ENCODE data around the gene CARNS1.

DNA sequence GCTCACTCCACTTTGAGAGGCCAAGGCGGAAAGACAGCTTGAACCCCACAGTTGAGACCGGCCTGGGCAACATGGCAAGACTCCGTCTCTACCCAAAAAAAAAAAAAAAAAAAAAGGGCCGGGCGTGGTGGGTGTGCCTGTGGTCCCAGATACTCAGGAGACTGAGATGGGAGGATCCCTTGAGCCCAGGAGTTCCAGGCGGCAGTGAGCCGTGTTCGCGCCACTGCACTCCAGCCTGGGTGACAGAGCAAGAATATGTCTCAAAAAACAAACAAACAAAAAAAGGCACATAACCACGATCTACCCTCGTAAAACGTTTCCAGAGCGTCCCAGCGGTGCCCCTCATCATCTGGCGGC, 24.6 kb upstream of the CARNS1 start:
- TF ChIP-seq, protein P1, sequence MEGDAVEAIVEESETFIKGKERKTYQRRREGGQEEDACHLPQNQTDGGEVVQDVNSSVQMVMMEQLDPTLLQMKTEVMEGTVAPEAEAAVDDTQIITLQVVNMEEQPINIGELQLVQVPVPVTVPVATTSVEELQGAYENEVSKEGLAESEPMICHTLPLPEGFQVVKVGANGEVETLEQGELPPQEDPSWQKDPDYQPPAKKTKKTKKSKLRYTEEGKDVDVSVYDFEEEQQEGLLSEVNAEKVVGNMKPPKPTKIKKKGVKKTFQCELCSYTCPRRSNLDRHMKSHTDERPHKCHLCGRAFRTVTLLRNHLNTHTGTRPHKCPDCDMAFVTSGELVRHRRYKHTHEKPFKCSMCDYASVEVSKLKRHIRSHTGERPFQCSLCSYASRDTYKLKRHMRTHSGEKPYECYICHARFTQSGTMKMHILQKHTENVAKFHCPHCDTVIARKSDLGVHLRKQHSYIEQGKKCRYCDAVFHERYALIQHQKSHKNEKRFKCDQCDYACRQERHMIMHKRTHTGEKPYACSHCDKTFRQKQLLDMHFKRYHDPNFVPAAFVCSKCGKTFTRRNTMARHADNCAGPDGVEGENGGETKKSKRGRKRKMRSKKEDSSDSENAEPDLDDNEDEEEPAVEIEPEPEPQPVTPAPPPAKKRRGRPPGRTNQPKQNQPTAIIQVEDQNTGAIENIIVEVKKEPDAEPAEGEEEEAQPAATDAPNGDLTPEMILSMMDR (IDR thresholded peaks at IDR 0.05; ENCODE audit: low read depth, low read length, missing input control): no peak
- no peak for TF ChIP-seq EGR1 (IDR thresholded peaks at IDR 0.05; ENCODE audit: low read depth in 2 of 2)
- TF ChIP-seq, protein P2, sequence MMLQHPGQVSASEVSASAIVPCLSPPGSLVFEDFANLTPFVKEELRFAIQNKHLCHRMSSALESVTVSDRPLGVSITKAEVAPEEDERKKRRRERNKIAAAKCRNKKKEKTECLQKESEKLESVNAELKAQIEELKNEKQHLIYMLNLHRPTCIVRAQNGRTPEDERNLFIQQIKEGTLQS (IDR thresholded peaks at IDR 0.05): no peak
- TF ChIP-seq, protein P3, sequence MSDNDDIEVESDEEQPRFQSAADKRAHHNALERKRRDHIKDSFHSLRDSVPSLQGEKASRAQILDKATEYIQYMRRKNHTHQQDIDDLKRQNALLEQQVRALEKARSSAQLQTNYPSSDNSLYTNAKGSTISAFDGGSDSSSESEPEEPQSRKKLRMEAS (IDR thresholded peaks at IDR 0.05): no peak
- TF ChIP-seq RAD21 (IDR thresholded peaks at IDR 0.05): no peak
- TF ChIP-seq HNF4A (conservative IDR thresholded peaks at IDR 0.05): no peak
- TF ChIP-seq, protein P4, sequence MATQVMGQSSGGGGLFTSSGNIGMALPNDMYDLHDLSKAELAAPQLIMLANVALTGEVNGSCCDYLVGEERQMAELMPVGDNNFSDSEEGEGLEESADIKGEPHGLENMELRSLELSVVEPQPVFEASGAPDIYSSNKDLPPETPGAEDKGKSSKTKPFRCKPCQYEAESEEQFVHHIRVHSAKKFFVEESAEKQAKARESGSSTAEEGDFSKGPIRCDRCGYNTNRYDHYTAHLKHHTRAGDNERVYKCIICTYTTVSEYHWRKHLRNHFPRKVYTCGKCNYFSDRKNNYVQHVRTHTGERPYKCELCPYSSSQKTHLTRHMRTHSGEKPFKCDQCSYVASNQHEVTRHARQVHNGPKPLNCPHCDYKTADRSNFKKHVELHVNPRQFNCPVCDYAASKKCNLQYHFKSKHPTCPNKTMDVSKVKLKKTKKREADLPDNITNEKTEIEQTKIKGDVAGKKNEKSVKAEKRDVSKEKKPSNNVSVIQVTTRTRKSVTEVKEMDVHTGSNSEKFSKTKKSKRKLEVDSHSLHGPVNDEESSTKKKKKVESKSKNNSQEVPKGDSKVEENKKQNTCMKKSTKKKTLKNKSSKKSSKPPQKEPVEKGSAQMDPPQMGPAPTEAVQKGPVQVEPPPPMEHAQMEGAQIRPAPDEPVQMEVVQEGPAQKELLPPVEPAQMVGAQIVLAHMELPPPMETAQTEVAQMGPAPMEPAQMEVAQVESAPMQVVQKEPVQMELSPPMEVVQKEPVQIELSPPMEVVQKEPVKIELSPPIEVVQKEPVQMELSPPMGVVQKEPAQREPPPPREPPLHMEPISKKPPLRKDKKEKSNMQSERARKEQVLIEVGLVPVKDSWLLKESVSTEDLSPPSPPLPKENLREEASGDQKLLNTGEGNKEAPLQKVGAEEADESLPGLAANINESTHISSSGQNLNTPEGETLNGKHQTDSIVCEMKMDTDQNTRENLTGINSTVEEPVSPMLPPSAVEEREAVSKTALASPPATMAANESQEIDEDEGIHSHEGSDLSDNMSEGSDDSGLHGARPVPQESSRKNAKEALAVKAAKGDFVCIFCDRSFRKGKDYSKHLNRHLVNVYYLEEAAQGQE (IDR thresholded peaks at IDR 0.05): no peak
- TF ChIP-seq, protein P5, sequence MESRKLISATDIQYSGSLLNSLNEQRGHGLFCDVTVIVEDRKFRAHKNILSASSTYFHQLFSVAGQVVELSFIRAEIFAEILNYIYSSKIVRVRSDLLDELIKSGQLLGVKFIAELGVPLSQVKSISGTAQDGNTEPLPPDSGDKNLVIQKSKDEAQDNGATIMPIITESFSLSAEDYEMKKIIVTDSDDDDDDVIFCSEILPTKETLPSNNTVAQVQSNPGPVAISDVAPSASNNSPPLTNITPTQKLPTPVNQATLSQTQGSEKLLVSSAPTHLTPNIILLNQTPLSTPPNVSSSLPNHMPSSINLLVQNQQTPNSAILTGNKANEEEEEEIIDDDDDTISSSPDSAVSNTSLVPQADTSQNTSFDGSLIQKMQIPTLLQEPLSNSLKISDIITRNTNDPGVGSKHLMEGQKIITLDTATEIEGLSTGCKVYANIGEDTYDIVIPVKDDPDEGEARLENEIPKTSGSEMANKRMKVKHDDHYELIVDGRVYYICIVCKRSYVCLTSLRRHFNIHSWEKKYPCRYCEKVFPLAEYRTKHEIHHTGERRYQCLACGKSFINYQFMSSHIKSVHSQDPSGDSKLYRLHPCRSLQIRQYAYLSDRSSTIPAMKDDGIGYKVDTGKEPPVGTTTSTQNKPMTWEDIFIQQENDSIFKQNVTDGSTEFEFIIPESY (IDR thresholded peaks at IDR 0.05): no peak
- TF ChIP-seq YY1 (IDR thresholded peaks at IDR 0.05): no peak
- no peak for TF ChIP-seq FOXA1 (IDR thresholded peaks at IDR 0.05)
- no peak for TF ChIP-seq SP1 (IDR thresholded peaks at IDR 0.05)

Measured in liver (tissue), 3 donors.